Activated CD8-positive, alpha-beta T cell treated with anti-CD3 and anti-CD28 coated beads for 36 hours (primary cell): ENCODE measurements around the gene TEX35. TPM values are rescaled to one million over a fixed set of nuclear protein-coding genes. Genes with fewer than 3 reads are reported as not detected.

Source experiments
- ATAC-seq: fragments of 200-7000 bp; cut with Tn5 transposase; one replicate; pipeline ENCODE4 v1.10.0; 2021; ENCODE audit warnings: mild to moderate bottlenecking, moderate library complexity
- CTCF ChIA-PET: fragments of 350-600 bp; sonication (Branson Sonifier 250); formaldehyde crosslinking; loops from one replicate; lab custom pipeline; 2021; ENCODE audit warnings: antibody characterized with exemption; lab: Charles Lee
- POLR2A ChIA-PET: fragments of 350-600 bp; sonication (Branson Sonifier 250); formaldehyde crosslinking; loops from one replicate; lab custom pipeline; 2021; ENCODE audit warnings: antibody characterized with exemption; lab: Charles Lee
- DNase-seq: peaks from one replicate; pipeline ENCODE4 v3.0.0-alpha.2; 2020
- H3K27ac Mint-ChIP-seq: one replicate; pipeline ENCODE4 v1.8.0; 2021; ENCODE audit warnings: mild to moderate bottlenecking, mixed read lengths
- H3K27me3 Mint-ChIP-seq: one replicate; pipeline ENCODE4 v1.8.0; 2021; ENCODE audit warnings: mixed read lengths
- H3K36me3 Mint-ChIP-seq: one replicate; pipeline ENCODE4 v1.8.0; 2021; ENCODE audit warnings: low read depth, mixed read lengths
- H3K4me1 Mint-ChIP-seq: one replicate; pipeline ENCODE4 v1.8.0; 2021; ENCODE audit warnings: low read depth, mixed read lengths
- H3K4me3 Mint-ChIP-seq: one replicate; pipeline ENCODE4 v1.8.0; 2021; ENCODE audit warnings: mild to moderate bottlenecking, moderate library complexity, mixed read lengths
- H3K9me3 Mint-ChIP-seq: one replicate; pipeline ENCODE4 v1.8.0; 2021; ENCODE audit warnings: mixed read lengths
- CTCF ChIP-seq: fragments of 200-600 bp; IDR thresholded peaks from one replicate; pipeline ENCODE4 v1.8.0; 2022; ENCODE audit warnings: antibody characterized with exemption, mild to moderate bottlenecking
- intact Hi-C: fragments of 100-400 bp; cut with micrococcal nuclease; formaldehyde crosslinking; loops from one replicate; pipeline ENCODE4 v1.10.0; 2022
- total RNA-seq, 2 experiments: library from RNA; stranded (reverse); gene quantifications; one replicate each; pipeline ENCODE4 v1.2.3, GENCODE V29; 2021

Gene TEX35
- total RNA-seq, 2 experiments from 2014 or later: not detected

- CTCF ChIA-PET: interaction anchor here (3.1 kb wide), 1 partner anchor 10 kb away, joined by 11 read pairs; no protein-coding TSS in a partner anchor
- H3K36me3 Mint-ChIP-seq: no peaks in the 10 kb centered on the region
- no peak for ATAC-seq
- H3K9me3 Mint-ChIP-seq: no peaks in the 10 kb centered on the region
- TF ChIP-seq CTCF: no peak
- no peak overlapping the region for H3K4me3 Mint-ChIP-seq
- peaks cover 6% of the 10 kb centered on the region for H3K27me3 Mint-ChIP-seq
- H3K4me1 Mint-ChIP-seq: no peaks in the 10 kb centered on the region
- DNase-seq: no peak
- intact Hi-C loops: no loop called here
- POLR2A ChIA-PET: no interaction called here
- H3K27ac Mint-ChIP-seq: no peak overlapping the region
Observed at GRCh38 chr1:178491721-178492120, 21.2 kb upstream of the TEX35 start.

GRCh38 chr1:178492341-178492740 is 20.6 kb upstream of the TEX35 start:
- DNase-seq (no peak), ATAC-seq (no peak)
- Mint-ChIP-seq H3K9me3 (no peaks in the 10 kb centered on the region), H3K4me1 (no peaks in the 10 kb centered on the region), H3K36me3 (no peaks in the 10 kb centered on the region), H3K27me3 (peaks cover 6% of the 10 kb centered on the region), H3K4me3 (no peak overlapping the region), H3K27ac (no peak overlapping the region)
- TF ChIP-seq CTCF: no peak
- intact Hi-C loops: no loop called here
- ChIA-PET CTCF (interaction anchor here (3.1 kb wide), 1 partner anchor 9 kb away, joined by 11 read pairs; no protein-coding TSS in a partner anchor), POLR2A (no interaction called here)

- H3K4me3 Mint-ChIP-seq: no peak overlapping the region
- intact Hi-C loops: no loop called here
- H3K27me3 Mint-ChIP-seq: peaks cover 2% of the 10 kb centered on the region
- no peaks in the 10 kb centered on the region for H3K36me3 Mint-ChIP-seq
- no peak for TF ChIP-seq CTCF
- H3K9me3 Mint-ChIP-seq: no peaks in the 10 kb centered on the region
- no peak for ATAC-seq
- H3K27ac Mint-ChIP-seq: no peak overlapping the region
- ChIA-PET POLR2A (no interaction called here), CTCF (interaction anchor here (3.1 kb wide), 1 partner anchor 8 kb away, joined by 11 read pairs; no protein-coding TSS in a partner anchor)
- no peak for DNase-seq
- no peaks in the 10 kb centered on the region for H3K4me1 Mint-ChIP-seq
Observed at GRCh38 chr1:178493301-178493741, 19.6 kb upstream of the TEX35 start.

DNA sequence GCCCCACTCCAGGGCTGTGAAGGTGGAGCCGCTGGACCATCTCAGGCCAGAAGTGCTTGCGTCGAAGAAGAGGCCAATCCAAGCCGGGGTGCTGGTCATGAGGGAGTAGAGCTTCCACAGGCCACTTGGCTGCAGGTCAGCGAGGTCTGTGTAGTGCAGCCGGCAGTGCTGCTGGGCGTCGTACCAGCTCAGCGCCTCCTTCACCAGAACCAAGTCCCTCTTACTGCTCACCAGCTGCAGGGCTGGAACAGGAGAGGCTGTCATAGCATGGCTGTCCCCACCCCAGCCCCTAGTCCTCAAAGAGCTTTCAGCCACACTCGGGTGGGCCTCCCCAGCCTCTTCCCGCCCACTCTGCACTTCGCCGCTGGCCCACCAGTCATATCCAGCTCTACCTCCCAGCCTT is 18.3 kb upstream of the TEX35 start:
- intact Hi-C loops: no loop called here
- no peaks in the 10 kb centered on the region for H3K27me3 Mint-ChIP-seq
- DNase-seq (no peak), ATAC-seq (no peak)
- TF ChIP-seq CTCF: no peak
- H3K4me3 Mint-ChIP-seq: no peak overlapping the region
- H3K9me3 Mint-ChIP-seq: no peaks in the 10 kb centered on the region
- H3K36me3 Mint-ChIP-seq: no peaks in the 10 kb centered on the region
- no peaks in the 10 kb centered on the region for H3K4me1 Mint-ChIP-seq
- ChIA-PET POLR2A (no interaction called here), CTCF (interaction anchor here (1.4 kb wide), 1 partner anchor 50 kb away, joined by 3 read pairs; no protein-coding TSS in a partner anchor)
- no peak overlapping the region for H3K27ac Mint-ChIP-seq

- intact Hi-C loops: no loop called here
- H3K9me3 Mint-ChIP-seq: no peaks in the 10 kb centered on the region
- ChIA-PET CTCF (interaction anchor here (1.4 kb wide), 1 partner anchor 51 kb away, joined by 3 read pairs; no protein-coding TSS in a partner anchor), POLR2A (no interaction called here)
- H3K27ac Mint-ChIP-seq: no peak overlapping the region
- no peaks in the 10 kb centered on the region for H3K36me3 Mint-ChIP-seq
- ATAC-seq (no peak), DNase-seq (no peak)
- H3K27me3 Mint-ChIP-seq: no peaks in the 10 kb centered on the region
- TF ChIP-seq CTCF: no peak
- H3K4me1 Mint-ChIP-seq: no peaks in the 10 kb centered on the region
- no peak overlapping the region for H3K4me3 Mint-ChIP-seq
Observed at GRCh38 chr1:178495158-178495557, 17.8 kb upstream of the TEX35 start.
